H9 (cell line): ENCODE measurements around the gene RFX4. TPM values are rescaled to one million over a fixed set of nuclear protein-coding genes. Genes with fewer than 3 reads are reported as not detected.

Experiments
- DNase-seq: peaks from one replicate; pipeline ENCODE4 v3.0.0-alpha.2; 2017
- H2AFZ ChIP-seq: one replicate; pipeline ENCODE4 v1.6.1; 2013; ENCODE audit warnings: mild to moderate bottlenecking, low read length, control low read depth, moderate library complexity
- H2AK5ac ChIP-seq: 2 replicates; pipeline ENCODE4 v1.6.1; 2013; ENCODE audit warnings: low read length, control low read depth, mixed read lengths; ENCODE audit not compliant: insufficient read length
- H2BK120ac ChIP-seq: one replicate; pipeline ENCODE4 v1.6.1; 2013; ENCODE audit warnings: low read depth, mild to moderate bottlenecking, low read length, control low read depth, inconsistent platforms; ENCODE audit not compliant: poor library complexity, severe bottlenecking
- H2BK12ac ChIP-seq: 2 replicates; pipeline ENCODE4 v1.6.1; 2013; ENCODE audit warnings: low read length, control low read depth, mixed read lengths, low read depth; ENCODE audit not compliant: insufficient read length
- H2BK15ac ChIP-seq: 2 replicates; pipeline ENCODE4 v1.6.1; 2013; ENCODE audit warnings: low read depth, low read length, control low read depth
- H2BK20ac ChIP-seq: one replicate; pipeline ENCODE4 v1.6.1; 2013; ENCODE audit warnings: low read depth, mild to moderate bottlenecking, low read length, control low read depth, inconsistent platforms; ENCODE audit not compliant: poor library complexity, severe bottlenecking
- H2BK5ac ChIP-seq: 2 replicates; pipeline ENCODE4 v1.6.1; 2013; ENCODE audit warnings: low read length, control low read depth, mixed read lengths; ENCODE audit not compliant: insufficient read length
- H3K14ac ChIP-seq: 2 replicates; pipeline ENCODE4 v1.6.1; 2013; ENCODE audit warnings: low read length, control low read depth; ENCODE audit not compliant: insufficient read depth
- H3K18ac ChIP-seq: 2 replicates; pipeline ENCODE4 v1.6.1; 2013; ENCODE audit warnings: low read depth, mild to moderate bottlenecking, mixed read lengths, low read length, control low read depth; ENCODE audit not compliant: insufficient read length
- H3K23ac ChIP-seq: 2 replicates; pipeline ENCODE4 v1.6.1; 2013; ENCODE audit warnings: low read length, control low read depth, mixed read lengths, low read depth; ENCODE audit not compliant: insufficient read length
- H3K23me2 ChIP-seq: 2 replicates; pipeline ENCODE4 v1.6.1; 2013; ENCODE audit warnings: low read depth, mild to moderate bottlenecking, mixed read lengths, low read length, control low read depth; ENCODE audit not compliant: insufficient read length, poor library complexity, severe bottlenecking
- H3K27ac ChIP-seq: 2 replicates; pipeline ENCODE4 v1.5.1; 2013; ENCODE audit warnings: low read length, control low read depth, mixed read lengths, low read depth; ENCODE audit not compliant: insufficient read length
- H3K27me3 ChIP-seq: 2 replicates; pipeline ENCODE4 v1.6.1; 2013; ENCODE audit warnings: low read length, control low read depth, inconsistent platforms; ENCODE audit not compliant: insufficient read depth
- H3K4ac ChIP-seq: 2 replicates; pipeline ENCODE4 v1.6.1; 2013; ENCODE audit warnings: low read depth, mild to moderate bottlenecking, control low read depth, inconsistent platforms, low read length, moderate library complexity
- H3K4me1 ChIP-seq: 2 replicates; pipeline ENCODE4 v1.6.1; 2013; ENCODE audit warnings: low read length, control low read depth, inconsistent platforms; ENCODE audit not compliant: insufficient read depth
- H3K4me2 ChIP-seq: 2 replicates; pipeline ENCODE4 v1.6.1; 2013; ENCODE audit warnings: low read length, control low read depth, mixed read lengths; ENCODE audit not compliant: insufficient read length, insufficient read depth
- H3K56ac ChIP-seq: 2 replicates; pipeline ENCODE4 v1.6.1; 2013; ENCODE audit warnings: low read depth, mild to moderate bottlenecking, mixed read lengths, low read length, control low read depth; ENCODE audit not compliant: insufficient read length
- H3K79me1 ChIP-seq: 2 replicates; pipeline ENCODE4 v1.6.1; 2013; ENCODE audit warnings: low read depth, mild to moderate bottlenecking, moderate library complexity, low read length, control low read depth, inconsistent platforms; ENCODE audit not compliant: insufficient read depth, poor library complexity, severe bottlenecking
- H3K79me2 ChIP-seq: 2 replicates; pipeline ENCODE4 v1.6.1; 2013; ENCODE audit warnings: low read length, control low read depth, inconsistent platforms; ENCODE audit not compliant: insufficient read depth
- H3K9ac ChIP-seq: 2 replicates; pipeline ENCODE4 v1.6.1; 2013; ENCODE audit warnings: low read length, control low read depth, mixed read lengths; ENCODE audit not compliant: insufficient read length; ENCODE audit errors: extremely low read depth
- H3K9me3 ChIP-seq: one replicate; pipeline ENCODE4 v1.6.1; 2013; ENCODE audit warnings: low read depth, low read length, inconsistent platforms; ENCODE audit not compliant: control insufficient read depth
- H3T11ph ChIP-seq: one replicate; pipeline ENCODE4 v1.6.1; 2013; ENCODE audit warnings: mild to moderate bottlenecking, low read length, control low read depth, inconsistent platforms
- H4K20me1 ChIP-seq: one replicate; pipeline ENCODE4 v1.6.1; 2013; ENCODE audit not compliant: control insufficient read depth, insufficient read length, insufficient read depth
- H4K5ac ChIP-seq: 2 replicates; pipeline ENCODE4 v1.6.1; 2013; ENCODE audit warnings: low read depth, mild to moderate bottlenecking, mixed read lengths, low read length, control low read depth; ENCODE audit not compliant: insufficient read length
- H4K8ac ChIP-seq: replicated peaks from 2 replicates; pipeline ENCODE4 v1.6.1; 2013; ENCODE audit warnings: low read length, control low read depth, mixed read lengths, low read depth; ENCODE audit not compliant: insufficient read length
- H4K91ac ChIP-seq: 2 replicates; pipeline ENCODE4 v1.6.1; 2013; ENCODE audit warnings: low read depth, mild to moderate bottlenecking, moderate library complexity, mixed read lengths, low read length, control low read depth; ENCODE audit not compliant: insufficient read length
- H3K27ac Mint-ChIP-seq, 3 experiments: 2 replicates in 2 of 3; 3 replicates in 1 of 3; pipeline ENCODE4 v1.8.0; 2020 to 2021; ENCODE audit warnings: mixed read lengths in 3 of 3, mild to moderate bottlenecking in 1 of 3, moderate library complexity in 1 of 3
- H3K27me3 Mint-ChIP-seq: 2 replicates; pipeline ENCODE4 v1.8.0; 2021; ENCODE audit warnings: low read depth, mild to moderate bottlenecking, moderate library complexity, mixed read lengths
- H3K36me3 Mint-ChIP-seq, 3 experiments: 2 replicates in 2 of 3; 3 replicates in 1 of 3; pipeline ENCODE4 v1.8.0; 2020 to 2021; ENCODE audit warnings: low read depth in 3 of 3, mixed read lengths in 3 of 3; ENCODE audit not compliant: insufficient read depth in 1 of 3
- H3K4me1 Mint-ChIP-seq, 2 experiments: 2 replicates each; pipeline ENCODE4 v1.8.0; 2020; ENCODE audit warnings: mixed read lengths in 2 of 2
- H3K4me3 Mint-ChIP-seq, 2 experiments: 2 replicates in 1 of 2; 3 replicates in 1 of 2; pipeline ENCODE4 v1.8.0; 2020 to 2021; ENCODE audit warnings: mild to moderate bottlenecking in 2 of 2, mixed read lengths in 2 of 2, moderate library complexity in 1 of 2
- H3K9me3 Mint-ChIP-seq, 2 experiments: 2 replicates in 1 of 2; 3 replicates in 1 of 2; pipeline ENCODE4 v1.8.0; 2020; ENCODE audit warnings: mild to moderate bottlenecking in 2 of 2, mixed read lengths in 2 of 2, moderate library complexity in 1 of 2
- CTCF ChIP-seq: fragments of 200-600 bp; sonication (generic); conservative IDR thresholded peaks from 3 replicates; pipeline ENCODE4 v1.8.0; 2021; ENCODE audit warnings: antibody characterized with exemption, mild to moderate bottlenecking
- WGBS: extraction: QIAGEN DNeasy Blood & Tissue Kit; methylation state at CpG from one replicate; pipeline ENCODE4 v1.1.7; 2013; ENCODE audit warnings: missing lambda C conversion rate, low lambda C conversion rate, mixed read lengths; ENCODE audit not compliant: insufficient read length; ENCODE audit errors: extremely low coverage; 5-methylcytosine and 5-hydroxymethylcytosine counted together
- total RNA-seq: library from RNA; stranded (reverse); gene quantifications from 2 replicates; pipeline ENCODE4 v1.2.1, GENCODE V29; 2021

The RFX4 gene
- total RNA-seq, 1 experiment from 2014 or later, result 0.57 TPM

DNA sequence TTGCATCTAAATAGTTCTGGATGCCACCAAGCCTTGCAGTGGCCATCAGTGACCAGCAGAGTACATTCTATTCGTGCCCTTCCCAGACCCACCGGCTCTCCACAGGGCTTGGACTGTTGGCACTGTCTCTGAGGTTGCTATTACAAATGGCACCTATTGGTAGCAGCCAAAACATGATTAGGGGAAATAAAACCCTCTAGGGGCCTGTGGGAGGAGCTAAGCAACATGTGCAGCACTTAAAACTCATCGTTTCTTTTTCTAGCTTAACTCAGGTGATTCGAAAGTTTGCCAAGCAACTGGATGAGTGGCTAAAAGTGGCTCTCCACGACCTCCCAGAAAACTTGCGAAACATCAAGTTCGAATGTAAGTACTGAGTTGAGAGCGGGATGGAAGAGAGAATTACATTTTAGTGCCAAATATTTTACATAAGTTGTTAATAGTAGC lies 126.3 kb downstream of the RFX4 start:
- Histone ChIP-seq H3K4me1 (peaks cover 7% of the 10 kb centered on the region; the same call in 1 of the 2 replicates), H3T11ph (no peak overlapping the region), H3K9me3 (no peaks in the 10 kb centered on the region), H2AK5ac (no peak overlapping the region), H2BK5ac (no peak overlapping the region), H2BK15ac (no peak overlapping the region), H3K4ac (no peak overlapping the region), H2BK20ac (no peak overlapping the region), H4K91ac (no peak overlapping the region), H3K56ac (no peak overlapping the region), H3K14ac (no peak overlapping the region), H3K4me2 (no peak overlapping the region), H3K27ac (no peak overlapping the region), H3K23me2 (no peaks in the 10 kb centered on the region), H3K79me2 (no peaks in the 10 kb centered on the region), H3K79me1 (no peaks in the 10 kb centered on the region), H4K8ac (no peak overlapping the region), H2BK120ac (no peak overlapping the region), H2BK12ac (no peak overlapping the region), H4K5ac (no peak overlapping the region), H4K20me1 (no peaks in the 10 kb centered on the region), H3K18ac (no peak overlapping the region), H3K23ac (no peak overlapping the region), H3K9ac (no peak overlapping the region), H3K27me3 (no peaks in the 10 kb centered on the region), H2AFZ (no peak overlapping the region)
- Mint-ChIP-seq H3K9me3 (no peaks in the 10 kb centered on the region), H3K27ac (no peak overlapping the region), H3K4me3 (no peak overlapping the region), H3K27me3 (no peaks in the 10 kb centered on the region; the same call in 1 of the 2 replicates), H3K4me1 (peaks cover 33 to 41% of the 10 kb centered on the region in 2 experiments), H3K36me3 (no peaks in the 10 kb centered on the region)
- TF ChIP-seq CTCF, result no peak; the same call in 2 of the 3 replicates
- WGBS, result no CpG with 5 or more reads among the region's 8 CpGs
- no peak for DNase-seq
